ENCODE measurements around the gene BAG5. TPM values are rescaled to one million over a fixed set of nuclear protein-coding genes. Genes with fewer than 3 reads are reported as not detected.
"Not testable (repeated sequence)": the region's sequence is repeated elsewhere in the genome, so short reads cannot be mapped to it uniquely, and the experiment has no call there.

BAG5 gene
- total RNA-seq (2014; rRNA removed; shearing (Covaris generic)) (23.9 and 25.8 TPM in 2 replicates), polyA plus RNA-seq (2016; fragmentation: Nextera tagmentation; extraction: Ambion mirVana) (28.6 and 29.1 TPM in 2 replicates)

DNA sequence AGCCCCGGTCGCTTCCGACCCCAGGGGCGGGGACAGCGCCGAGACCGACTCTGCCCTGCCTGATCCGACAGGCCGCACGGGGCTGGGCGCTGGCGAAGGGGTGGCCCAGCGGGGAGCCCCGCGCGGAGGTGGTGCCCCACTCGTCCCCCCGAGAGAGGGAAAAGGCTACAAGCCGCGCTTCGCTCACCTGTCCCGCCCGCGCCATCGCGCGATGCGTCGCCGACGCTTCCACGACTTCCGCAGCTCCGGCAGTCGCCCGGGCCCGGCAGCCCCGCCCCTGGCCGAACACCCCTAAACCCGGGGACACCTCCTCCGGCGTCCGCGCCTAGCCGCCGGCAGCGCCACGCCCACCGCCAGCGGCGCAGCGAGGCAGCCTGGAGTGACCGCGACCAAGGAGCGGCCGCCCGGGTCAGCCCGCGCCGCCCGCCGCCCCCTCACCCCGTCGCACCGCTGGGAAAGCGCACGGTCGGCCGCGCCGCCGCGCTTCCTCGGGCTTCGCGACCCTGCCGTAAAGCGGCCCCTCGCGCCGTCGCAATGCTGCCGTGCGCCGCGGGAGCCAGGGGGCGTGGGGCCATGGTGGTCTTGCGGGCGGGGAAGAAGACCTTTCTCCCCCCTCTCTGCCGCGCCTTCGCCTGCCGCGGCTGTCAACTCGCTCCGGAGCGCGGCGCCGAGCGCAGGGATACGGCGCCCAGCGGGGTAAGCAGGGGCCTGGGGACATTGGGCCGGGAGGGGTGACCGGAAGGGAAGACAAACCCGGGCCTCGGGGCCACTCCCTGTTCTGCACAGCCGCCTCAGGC lies at the start of gene BAG5, which contains the start of gene COA8:
Gene BAG5 (minus strand): TSS at position 229 of the 797 bp plus-strand sequence. CDS start 1,493 bp downstream, outside the sequence.
Gene COA8 (plus strand): TSS at position 532 of the 797 bp plus-strand sequence. CDS start 42 bp downstream, at position 574.
- in situ Hi-C loops (cut with MboI) = no loop called here
- peak; percentile 91 for DNase-seq

GRCh38 chr14:103611215-103611614 lies 48.8 kb upstream of the BAG5 start:
- Histone ChIP-seq H3K4me1 (ENCODE audit: insufficient read depth) (peaks cover 13% of the 10 kb centered on the region), H4K20me1 (ENCODE audit: insufficient read depth) (no peaks in the 10 kb centered on the region), H3K9ac (no peak overlapping the region), H3K79me2 (ENCODE audit: insufficient read depth) (no peaks in the 10 kb centered on the region), H3K9me2 (ENCODE audit: insufficient read depth) (no peaks in the 10 kb centered on the region), H3K27me3 (replicated peaks; ENCODE audit: insufficient read depth) (no peaks in the 10 kb centered on the region), H3K9me3 (ENCODE audit: low read depth) (no peaks in the 10 kb centered on the region), H3K4me3 (no peak overlapping the region), H3K27ac (no peak overlapping the region), H3K36me3 (ENCODE audit: low read depth) (no peaks in the 10 kb centered on the region), H3F3A (ENCODE audit: insufficient read depth) (peaks cover 4% of the 10 kb centered on the region; the same call in 1 of the 2 replicates), H2AFZ (no peak overlapping the region), H3K4me2 (ENCODE audit: unreplicated experiment) (no peak overlapping the region)
- in situ Hi-C loops (cut with MboI) = no loop called here
- no peak for TF ChIP-seq EZH2 (IDR thresholded peaks at IDR 0.05; ENCODE audit: insufficient read depth, poor library complexity, severe bottlenecking)
- TF ChIP-seq EZH2phosphoT487 (IDR thresholded peaks at IDR 0.05; ENCODE audit: insufficient read depth, low read depth) = no peak
- no peak for DNase-seq
- WGBS, 2 experiments (ENCODE audit: low coverage in 1 of 2, low lambda C conversion rate in 2 of 2, missing lambda C conversion rate in 2 of 2) = 82 to 90% methylated on average over 2 of the region's 2 CpGs

More for the DNA sequence above, at the start of gene BAG5, which contains the start of gene COA8:
- H3K36me3 ChIP-seq (ENCODE audit: low read depth) = peaks cover 23% of the 10 kb centered on the region
- H3F3A ChIP-seq (ENCODE audit: insufficient read depth) = peaks cover 39% of the 10 kb centered on the region
- H3K9ac ChIP-seq = peak within 1 kb of the TSS; percentile 93
- no peaks in the 10 kb centered on the region for H3K27me3 ChIP-seq (replicated peaks; ENCODE audit: insufficient read depth)
- no peaks in the 10 kb centered on the region for H3K9me3 ChIP-seq (ENCODE audit: low read depth)
- peak within 1 kb of the TSS; percentile 77 for H2AFZ ChIP-seq
- peak within 1 kb of the TSS; percentile 89 for H3K4me3 ChIP-seq
- H3K9me2 ChIP-seq (ENCODE audit: insufficient read depth) = no peaks in the 10 kb centered on the region
- peak within 1 kb of the TSS; percentile 91 for H3K4me2 ChIP-seq (ENCODE audit: unreplicated experiment)
- no peak for TF ChIP-seq EZH2phosphoT487 (IDR thresholded peaks at IDR 0.05; ENCODE audit: insufficient read depth, low read depth)
- no peak for TF ChIP-seq EZH2 (IDR thresholded peaks at IDR 0.05; ENCODE audit: insufficient read depth, poor library complexity, severe bottlenecking)
- 1% methylated on average over 41 to 85 of the region's 109 CpGs for WGBS, 2 experiments (ENCODE audit: low coverage in 1 of 2, low lambda C conversion rate in 2 of 2, missing lambda C conversion rate in 2 of 2)
- peak within 1 kb of the TSS; percentile 95 for H3K27ac ChIP-seq
- peaks cover 31% of the 10 kb centered on the region for H3K4me1 ChIP-seq (ENCODE audit: insufficient read depth)
- no peaks in the 10 kb centered on the region for H4K20me1 ChIP-seq (ENCODE audit: insufficient read depth)
- peaks cover 90% of the 10 kb centered on the region for H3K79me2 ChIP-seq (ENCODE audit: insufficient read depth)

DNA sequence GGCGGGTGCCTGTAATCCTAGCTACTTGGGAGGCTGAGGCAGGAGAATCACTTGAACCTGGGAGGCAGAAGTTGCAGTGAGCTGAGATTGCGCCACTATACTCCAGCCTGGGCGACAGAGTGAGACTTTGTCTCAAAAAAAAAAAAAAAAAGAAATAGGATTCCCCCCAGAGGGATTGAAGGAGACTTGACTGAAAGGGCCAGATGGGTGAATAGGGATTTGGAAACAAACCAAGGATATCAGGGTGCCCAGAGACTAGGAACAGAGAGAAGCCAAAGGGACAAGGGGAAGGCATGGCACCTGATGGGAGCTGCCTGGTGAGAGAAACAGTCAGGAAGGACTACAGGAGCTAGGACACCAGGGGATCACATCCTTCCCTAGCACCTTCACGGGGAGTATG lies 46.6 kb upstream of the BAG5 start:
- WGBS, 2 experiments (ENCODE audit: low coverage in 1 of 2, low lambda C conversion rate in 2 of 2, missing lambda C conversion rate in 2 of 2) = 91 to 93% methylated on average over 4 of the region's 4 CpGs
- H3K9ac ChIP-seq; H2AFZ ChIP-seq; H3K27ac ChIP-seq; DNase-seq; H3K4me2 ChIP-seq (ENCODE audit: unreplicated experiment); H3F3A ChIP-seq (ENCODE audit: insufficient read depth); H4K20me1 ChIP-seq (ENCODE audit: insufficient read depth); H3K36me3 ChIP-seq (ENCODE audit: low read depth); H3K4me3 ChIP-seq; H3K9me3 ChIP-seq (ENCODE audit: low read depth); H3K79me2 ChIP-seq (ENCODE audit: insufficient read depth); in situ Hi-C loops (cut with MboI); H3K27me3 ChIP-seq (replicated peaks; ENCODE audit: insufficient read depth); H3K9me2 ChIP-seq (ENCODE audit: insufficient read depth): not testable (repeated sequence)
- peaks cover 13% of the 10 kb centered on the region for H3K4me1 ChIP-seq (ENCODE audit: insufficient read depth)

DNA sequence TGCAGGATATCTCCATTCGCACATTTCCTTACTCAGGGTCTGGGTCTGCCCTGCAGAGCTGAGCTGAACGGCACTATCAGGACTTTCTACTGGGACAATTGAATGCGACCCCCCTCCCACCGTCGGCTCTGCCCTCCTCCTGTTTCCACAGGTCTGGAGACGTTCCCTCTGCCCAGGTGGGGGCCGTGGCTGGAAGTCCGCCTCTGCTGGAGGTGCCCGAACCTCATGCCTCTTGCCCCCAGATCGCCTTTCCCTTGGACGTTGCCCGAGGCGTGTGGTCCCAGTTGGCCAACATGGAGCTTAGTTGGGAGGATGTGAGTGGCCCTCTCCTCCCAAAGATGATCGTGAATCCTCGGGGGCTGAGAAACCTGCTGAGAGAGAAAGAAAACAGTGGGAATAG lies 45.4 kb upstream of the BAG5 start:
- no peak overlapping the region for H3K4me2 ChIP-seq (ENCODE audit: unreplicated experiment)
- no peaks in the 10 kb centered on the region for H3K36me3 ChIP-seq (ENCODE audit: low read depth)
- peaks cover 4% of the 10 kb centered on the region; the same call in 1 of the 2 replicates for H3F3A ChIP-seq (ENCODE audit: insufficient read depth)
- H3K79me2 ChIP-seq (ENCODE audit: insufficient read depth) = no peaks in the 10 kb centered on the region
- H3K27ac ChIP-seq = no peak overlapping the region
- no peak overlapping the region for H3K4me3 ChIP-seq
- H3K9me3 ChIP-seq (ENCODE audit: low read depth) = no peaks in the 10 kb centered on the region
- in situ Hi-C loops (cut with MboI) = no loop called here
- H2AFZ ChIP-seq = no peak overlapping the region
- H4K20me1 ChIP-seq (ENCODE audit: insufficient read depth) = no peaks in the 10 kb centered on the region
- 42% methylated on average over 15 of the region's 15 CpGs for WGBS, 2 experiments (ENCODE audit: low coverage in 1 of 2, low lambda C conversion rate in 2 of 2, missing lambda C conversion rate in 2 of 2)
- no peak overlapping the region for H3K9ac ChIP-seq
- H3K4me1 ChIP-seq (ENCODE audit: insufficient read depth) = peaks cover 13% of the 10 kb centered on the region
- DNase-seq = no peak
- no peaks in the 10 kb centered on the region for H3K27me3 ChIP-seq (replicated peaks; ENCODE audit: insufficient read depth)
- TF ChIP-seq EZH2 (IDR thresholded peaks at IDR 0.05; ENCODE audit: insufficient read depth, poor library complexity, severe bottlenecking) (no peak), EZH2phosphoT487 (IDR thresholded peaks at IDR 0.05; ENCODE audit: insufficient read depth, low read depth) (no peak)
- H3K9me2 ChIP-seq (ENCODE audit: insufficient read depth) = no peaks in the 10 kb centered on the region
